ENCODE measurements around the gene DNASE1L2.

DNA sequence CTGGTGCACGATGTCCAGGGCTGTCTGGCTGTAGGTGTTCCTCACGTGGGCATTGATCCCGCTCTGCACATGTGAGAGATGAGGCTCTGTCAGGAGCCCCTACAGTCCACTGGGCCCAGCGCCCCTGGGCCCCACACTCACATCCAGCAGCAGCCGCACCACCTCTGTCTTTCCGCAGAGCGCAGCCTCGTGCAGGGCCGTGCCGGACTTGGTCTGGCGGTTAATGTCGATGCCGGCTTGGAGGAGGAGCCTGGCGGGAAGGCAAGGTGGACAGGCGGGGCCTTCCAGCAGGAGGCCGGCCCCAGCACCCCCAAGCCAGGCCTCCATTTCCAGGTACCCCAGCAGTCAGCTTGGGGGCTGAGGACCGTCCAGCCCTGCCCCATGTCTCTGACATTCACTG is 49.0 kb upstream of the DNASE1L2 start:
- no peak for TF ChIP-seq CTCF (IDR thresholded peaks at IDR 0.05)
- no peak for TF ChIP-seq POLR2A (IDR thresholded peaks at IDR 0.05)

Data from thyroid gland (tissue), 4 donors.